GM12878 (cell line): ENCODE measurements around the gene SSBP4. TPM values are rescaled to one million over a fixed set of nuclear protein-coding genes. Genes with fewer than 3 reads are reported as not detected.

Experiments used
- ATAC-seq: fragments of 200-7000 bp; cut with Tn5 transposase; 3 replicates; pipeline ENCODE4 v1.9.1; 2020; ENCODE audit warnings: mild to moderate bottlenecking, moderate library complexity
- BruUV-seq: library from RNA; stranded (reverse); fragments of 400-500 nt; replicated peaks from 2 replicates; lab custom pipeline; 2021; lab: Mats Ljungman, UMichigan
- CTCF ChIA-PET: fragments of 300-600 bp; sonication (Branson Sonifier 250); formaldehyde crosslinking; extraction: SDS; loops from one replicate; lab custom pipeline; 2021; ENCODE audit warnings: inconsistent platforms; lab: Yijun Ruan, JAX
- POLR2A ChIA-PET: fragments of 350-600 bp; formaldehyde crosslinking; extraction: SDS; loops from one replicate; lab custom pipeline; 2021; ENCODE audit warnings: inconsistent platforms; lab: Charles Lee
- RAD21 ChIA-PET: fragments of 300-600 bp; sonication (Branson Sonifier 250); formaldehyde crosslinking; loops from one replicate; lab custom pipeline; 2023; ENCODE audit warnings: antibody characterized with exemption; ENCODE audit not compliant: unreplicated experiment; lab: Charles Lee
- SMC1A ChIA-PET: fragments of 300-600 bp; sonication (Branson Sonifier 250); formaldehyde crosslinking; loops from one replicate; lab custom pipeline; 2023; ENCODE audit not compliant: unreplicated experiment, uncharacterized antibody; lab: Charles Lee
- DNase-seq: peaks from one replicate; pipeline ENCODE4 v3.0.0-alpha.2; 2011; ENCODE audit warnings: low read depth, low spot score
- FAIRE-seq: peaks from 3 replicates; lab custom pipeline; 2011; peaks lifted over from hg19 to GRCh38; lab: Jason Lieb, UNC
- H2AFZ ChIP-seq: 2 replicates; pipeline ENCODE4 v1.6.0; 2011; ENCODE audit warnings: low read depth, low read length, control low read depth; ENCODE audit not compliant: control insufficient read depth
- H3K27ac ChIP-seq: 2 replicates; pipeline ENCODE4 v1.5.1; 2011; ENCODE audit warnings: control low read depth; ENCODE audit not compliant: control insufficient read depth, insufficient read depth
- H3K27me3 ChIP-seq, 2 experiments: replicated peaks in 1 of 2; 2 replicates each; pipeline versions ENCODE4 v1.6.0 to v1.6.1; 2011; ENCODE audit warnings: low read length in 1 of 2; ENCODE audit not compliant: control insufficient read depth in 2 of 2, insufficient read depth in 2 of 2
- H3K36me3 ChIP-seq, 2 experiments: 2 replicates each; pipeline ENCODE4 v1.5.1; 2011; ENCODE audit warnings: low read length in 1 of 2; ENCODE audit not compliant: control insufficient read depth in 2 of 2, insufficient read depth in 2 of 2
- H3K4me1 ChIP-seq: 2 replicates; pipeline ENCODE4 v1.6.1; 2011; ENCODE audit warnings: mild to moderate bottlenecking, low read length, moderate library complexity, mixed read lengths; ENCODE audit not compliant: control insufficient read depth, insufficient read depth
- H3K4me2 ChIP-seq: 2 replicates; pipeline ENCODE4 v1.6.0; 2011; ENCODE audit warnings: control low read depth; ENCODE audit not compliant: control insufficient read depth, insufficient read depth
- H3K4me3 ChIP-seq: fragments of 200-600 bp; sonication (generic); 2 replicates; pipeline ENCODE4 v1.5.1; 2016
- H3K79me2 ChIP-seq: 2 replicates; pipeline ENCODE4 v1.6.0; 2011; ENCODE audit warnings: low read length; ENCODE audit not compliant: control insufficient read depth, insufficient read depth
- H3K9ac ChIP-seq: 2 replicates; pipeline ENCODE4 v1.8.0; 2011; ENCODE audit warnings: low read length, control low read depth, mixed read lengths; ENCODE audit not compliant: control insufficient read depth, insufficient read depth
- H3K9me3 ChIP-seq: replicated peaks from 3 replicates; pipeline ENCODE4 v1.5.1; 2011; ENCODE audit warnings: mild to moderate bottlenecking, low read length; ENCODE audit not compliant: control insufficient read depth, insufficient read depth
- H4K20me1 ChIP-seq: 2 replicates; pipeline ENCODE4 v1.6.0; 2011; ENCODE audit not compliant: control insufficient read depth, insufficient read depth
- FOXK2 ChIP-seq: fragments of 450-650 bp; IDR thresholded peaks from 2 replicates; pipeline ENCODE4 v1.6.1; 2017; ENCODE audit warnings: mild to moderate bottlenecking, moderate library complexity
- IKZF2 ChIP-seq, 2 experiments: fragments of 450-650 bp; IDR thresholded peaks; 2 replicates each; pipeline ENCODE4 v1.6.1; 2017; ENCODE audit warnings: mild to moderate bottlenecking in 2 of 2, moderate library complexity in 2 of 2
- NR2C2 ChIP-seq: IDR thresholded peaks from 2 replicates; pipeline ENCODE4 v1.6.1; 2011; ENCODE audit warnings: borderline replicate concordance, low read depth; ENCODE audit not compliant: control insufficient read depth, insufficient read length
- POU2F2 ChIP-seq: IDR thresholded peaks from 3 replicates; pipeline ENCODE4 v1.6.1; 2011; ENCODE audit warnings: low read depth, mild to moderate bottlenecking, low read length, borderline replicate concordance
- REST ChIP-seq: IDR thresholded peaks from 2 replicates; pipeline ENCODE4 v1.6.1; 2012; ENCODE audit warnings: mild to moderate bottlenecking, low read depth, low read length
- SIX5 ChIP-seq: IDR thresholded peaks from 2 replicates; pipeline ENCODE4 v1.6.1; 2011; ENCODE audit warnings: mild to moderate bottlenecking, low read depth, low read length, moderate library complexity; ENCODE audit not compliant: severe bottlenecking
- STAT3 ChIP-seq: IDR thresholded peaks from 2 replicates; pipeline ENCODE4 v1.6.1; 2011; ENCODE audit warnings: low read depth, low read length, improper control_type of control experiment
- TCF3 ChIP-seq: IDR thresholded peaks from 2 replicates; pipeline ENCODE4 v1.6.1; 2012; ENCODE audit warnings: low read depth, mild to moderate bottlenecking, low read length, borderline replicate concordance; ENCODE audit not compliant: insufficient read depth
- WGBS: methylation state at CpG from one replicate; pipeline ENCODE4 v1.1.6; 2016; ENCODE audit warnings: low lambda C conversion rate; ENCODE audit not compliant: insufficient replicate concordance, insufficient coverage; ENCODE audit errors: missing lambda C conversion rate; 5-methylcytosine and 5-hydroxymethylcytosine counted together
- in situ Hi-C: fragments of 300-500 bp; cut with MboI; formaldehyde crosslinking; loops from 9 replicates; pipeline ENCODE4 v1.14.3; 2018; ENCODE audit warnings: mixed read lengths
- intact Hi-C: fragments of 100-400 bp; cut with micrococcal nuclease; formaldehyde crosslinking; loops from one replicate; pipeline ENCODE4 v1.14.2; 2022; ENCODE audit not compliant: unreplicated experiment
- polyA plus RNA-seq, 11 experiments: library from polyadenylated mRNA; depleted of rRNA in 4 of 11; unstranded in 6 of 11; stranded (reverse) in 5 of 11; fragments of >200 nt; fragmentation: Nextera tagmentation in 4 of 11; fragmentation: Illumina TruSeq in 1 of 11; extraction: Ambion mirVana in 4 of 11; extraction: Trizol in 1 of 11; gene quantifications; 1 replicate in 1 of 11; 2 replicates in 10 of 11; pipeline versions ENCODE4 v1.2.1 to v1.2.3, GENCODE V29; 2011 to 2016; ENCODE audit warnings: inconsistent platforms in 2 of 11, missing spikeins in 2 of 11, low read depth in 1 of 11
- total RNA-seq, 4 experiments: library from RNA; depleted of rRNA in 3 of 4; stranded (reverse); fragments of >200 nt in 3 of 4; fragmentation: Illumina TruSeq in 1 of 4; extraction: Trizol in 1 of 4; gene quantifications; 2 replicates each; pipeline versions ENCODE4 v1.2.1 to v1.2.3, GENCODE V29; 2013 to 2021

SSBP4 gene
- total and polyA plus RNA-seq, 10 of the 15 experiments (the other 5 are each of a cell fraction or from before 2014, with no cell fraction given) = 0.37 to 150 (median 38.9) TPM

DNA sequence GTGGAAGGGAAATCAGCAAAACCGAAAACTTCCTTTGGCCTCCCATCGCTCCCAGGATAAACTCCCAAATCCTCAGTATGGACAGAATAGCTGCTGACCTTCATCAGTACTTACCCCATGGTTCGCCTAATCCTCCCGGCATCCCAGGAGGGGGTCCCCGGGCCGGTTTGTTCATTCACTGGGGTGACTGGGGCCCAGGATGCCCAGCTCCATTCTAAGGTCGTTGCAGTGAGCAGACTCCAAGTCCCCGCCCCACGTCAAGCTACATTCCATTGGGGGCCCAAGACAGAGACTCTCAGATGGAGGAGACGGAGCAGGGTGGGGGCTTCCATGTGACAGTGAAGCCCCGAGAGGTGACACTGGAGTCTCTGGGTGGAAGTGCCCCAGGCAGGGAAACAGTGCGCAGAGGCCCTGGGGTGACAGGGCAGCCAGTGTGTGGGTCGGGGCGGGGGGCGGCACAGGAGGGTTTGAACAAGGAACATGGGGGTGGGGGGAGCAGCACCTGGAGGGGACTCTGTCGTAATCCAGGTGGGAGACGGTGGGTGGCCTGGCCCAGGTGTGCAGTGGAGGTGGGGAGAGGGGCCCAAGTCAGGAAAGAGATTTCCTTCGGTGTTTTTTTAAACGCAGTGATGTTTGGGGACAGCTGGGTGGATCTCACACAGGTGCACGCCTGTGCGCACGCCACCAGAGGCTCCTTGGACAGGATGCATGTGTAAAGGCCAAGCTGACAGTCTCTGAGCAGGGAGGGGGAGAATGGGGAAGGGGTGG is 5.1 kb downstream of the SSBP4 start:
- Histone ChIP-seq H3K9me3 (no peaks in the 10 kb centered on the region), H3K27ac (no peak overlapping the region), H2AFZ (no peak overlapping the region), H3K27me3 (no peaks in the 10 kb centered on the region), H3K9ac (no peak overlapping the region), H3K79me2 (peaks cover 57% of the 10 kb centered on the region), H3K4me1 (peaks cover 29% of the 10 kb centered on the region), H3K36me3 (peaks cover 0 to 5% of the 10 kb centered on the region in 2 experiments; a peak in 2 of 4 replicates), H3K4me3 (no peak overlapping the region), H4K20me1 (no peaks in the 10 kb centered on the region), H3K4me2 (no peak overlapping the region)
- no TSS peak for BruUV-seq
- SMC1A ChIA-PET = no interaction called here
- TF ChIP-seq FOXK2 = no peak
- TF ChIP-seq SIX5 = no peak
- TF ChIP-seq IKZF2 (IDR thresholded peaks at IDR 0.05) = no peak
- TF ChIP-seq POU2F2 = no peak
- TF ChIP-seq TCF3 = no peak
- no peak for TF ChIP-seq REST
- TF ChIP-seq NR2C2 = no peak
- TF ChIP-seq STAT3 = no peak
- in situ Hi-C loops (no loop called here), intact Hi-C loops (no loop called here)
- ATAC-seq (no peak), FAIRE-seq (no peak), DNase-seq (no peak)
- POLR2A ChIA-PET = no interaction called here
- WGBS = 85% methylated on average over 18 of the region's 22 CpGs
- RAD21 ChIA-PET = no interaction called here
- CTCF ChIA-PET = no interaction called here
